HG02840 (cell line): ENCODE data around the gene HASPIN.
"Not testable (repeated sequence)": the region's sequence is repeated elsewhere in the genome, so short reads cannot be mapped to it uniquely, and the experiment has no call there.

Experiments used
- ATAC-seq: cut with Tn5 transposase; IDR thresholded peaks from one replicate; pipeline ENCODE4 v1.9.1; 2021; ENCODE audit warnings: mild to moderate bottlenecking, moderate library complexity, moderate number of reproducible peaks; ENCODE audit not compliant: unreplicated experiment, low FRiP score

Gene HASPIN

DNA sequence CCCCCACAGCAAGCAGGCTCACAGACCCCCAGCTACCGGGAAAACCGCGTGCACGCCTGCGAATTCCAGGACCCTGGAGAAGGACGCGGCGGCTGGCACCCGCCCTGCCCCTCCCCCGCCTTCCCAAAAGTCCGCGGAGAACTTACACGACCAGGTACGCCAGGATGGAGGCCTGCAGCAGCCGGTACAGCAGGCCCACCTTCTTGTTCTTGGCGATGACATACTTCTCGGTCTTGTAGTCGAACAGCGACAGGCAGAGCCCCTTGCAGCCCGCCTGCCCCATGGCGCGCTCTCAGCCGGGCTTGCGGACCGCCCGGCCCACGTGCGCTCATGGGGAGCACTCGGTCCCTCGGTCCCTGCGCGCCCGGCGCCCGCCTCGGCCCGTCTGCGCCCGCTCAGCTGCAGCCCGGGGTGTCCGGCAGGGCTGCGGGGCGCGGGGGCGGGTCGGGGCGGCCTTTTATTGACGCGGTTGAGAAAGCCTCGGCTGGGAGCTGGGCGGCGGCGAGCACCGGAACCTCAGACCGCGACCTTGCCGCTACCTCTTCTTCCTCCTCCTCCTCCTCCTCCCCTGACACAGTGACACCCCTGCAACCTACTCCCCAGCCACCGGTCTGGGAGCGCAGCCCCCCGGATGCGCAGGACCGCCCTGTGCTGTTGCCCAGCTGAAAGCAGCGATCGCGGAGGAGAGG, 27.8 kb upstream of the HASPIN start, which contains the start of gene P2RX5:
Gene P2RX5, minus strand, starts transcription at position 433 of the 689 bp plus-strand sequence. Its CDS starts 150 bp downstream, at position 283.
- ATAC-seq = no peak

- no peak for ATAC-seq
Measured at GRCh38 chr17:3697103-3697476, 26.6 kb upstream of the HASPIN start.

GRCh38 chr17:3698139-3698538, 25.6 kb upstream of the HASPIN start:
- ATAC-seq = no peak

DNA sequence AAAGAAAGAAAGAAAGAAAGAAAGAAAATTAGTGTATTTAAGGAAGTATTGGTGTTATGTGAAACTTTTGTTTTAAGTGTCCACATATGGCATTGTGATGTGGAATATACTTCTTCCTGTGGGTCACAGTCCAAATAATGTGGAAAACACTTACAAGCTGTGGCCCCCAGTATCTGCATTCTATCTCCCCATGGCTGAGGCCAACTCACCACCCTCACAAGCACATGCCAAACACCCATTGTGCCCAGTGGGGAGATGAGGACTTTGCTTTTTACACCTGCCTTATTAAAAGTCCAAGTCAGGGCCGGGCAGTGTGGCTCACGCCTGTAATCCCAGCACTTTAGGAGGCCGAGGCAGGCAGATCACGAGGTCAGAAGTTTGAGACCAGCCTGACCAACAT, 23.8 kb upstream of the HASPIN start:
- no peak for ATAC-seq

- ATAC-seq = not testable (repeated sequence)
Measured at GRCh38 chr17:3702041-3702539, 21.6 kb upstream of the HASPIN start.

DNA sequence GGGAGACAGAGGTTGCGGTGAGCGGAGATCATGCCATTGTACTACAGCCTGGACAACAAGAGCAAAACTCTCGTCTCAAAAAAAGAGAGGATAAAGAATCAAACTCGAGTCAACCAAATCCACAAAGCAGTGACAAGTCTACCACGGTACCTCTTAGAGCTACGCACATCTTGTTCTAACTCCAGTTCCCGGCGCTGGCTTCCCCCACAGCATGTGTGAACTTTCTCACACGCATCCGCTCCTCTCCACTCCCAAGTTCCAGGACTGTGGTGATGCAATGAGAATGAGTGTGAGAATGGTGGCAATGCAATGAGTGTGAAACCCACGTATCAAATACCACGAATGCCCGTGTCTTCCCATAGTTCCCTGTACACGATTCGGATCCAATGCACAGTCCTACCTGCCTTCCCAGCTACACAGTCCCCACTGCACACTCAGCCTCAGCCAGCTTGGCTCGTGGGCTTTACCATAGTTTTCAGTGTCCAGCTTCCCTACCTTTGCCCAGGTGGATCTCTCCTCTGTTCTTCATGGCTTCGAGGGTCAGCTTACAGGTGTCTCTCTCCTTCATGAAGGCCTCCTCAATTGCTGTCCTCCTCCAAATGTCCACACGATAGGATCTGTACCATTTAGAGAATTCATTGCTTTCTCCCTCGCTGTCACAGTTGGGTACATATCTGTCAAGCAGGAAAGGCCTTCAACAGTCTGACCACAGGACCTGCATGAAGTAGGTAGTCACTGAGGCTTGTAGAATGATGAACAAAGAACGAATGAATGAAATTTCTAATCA, 18.6 kb upstream of the HASPIN start:
- no peak for ATAC-seq

DNA sequence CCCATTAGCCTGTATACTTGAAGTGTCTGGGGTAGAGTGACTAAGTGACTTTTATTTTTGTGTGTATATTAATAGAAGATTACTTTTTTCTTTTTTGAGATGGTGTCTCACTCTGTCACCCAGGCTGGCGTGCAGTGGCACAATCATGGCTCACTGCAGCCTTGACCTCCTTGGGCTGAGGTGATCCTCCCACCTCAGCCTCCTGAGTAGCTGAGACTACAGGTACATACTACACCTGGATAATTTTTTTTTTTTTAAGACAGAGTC, 18.1 kb upstream of the HASPIN start:
- ATAC-seq = not testable (repeated sequence)

DNA sequence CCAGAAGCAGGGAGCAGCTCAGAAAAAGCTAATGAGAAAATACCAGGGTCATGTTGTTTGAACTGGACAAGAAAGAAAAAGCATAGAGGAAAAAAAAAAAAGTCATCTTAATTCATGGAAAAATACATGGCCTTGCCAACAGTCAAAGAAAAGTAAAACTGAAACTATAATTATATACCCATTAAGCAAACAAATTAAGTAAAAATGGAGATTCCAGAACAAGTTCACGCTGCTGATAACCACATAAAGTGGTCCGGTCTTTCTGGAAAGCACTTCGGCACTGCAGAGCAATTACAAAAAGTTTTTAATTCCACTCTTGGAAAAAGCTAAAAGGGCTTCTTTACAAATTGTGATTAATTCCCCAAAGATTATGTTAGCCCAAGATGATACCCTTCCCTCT, 15.3 kb upstream of the HASPIN start:
- no peak for ATAC-seq

DNA sequence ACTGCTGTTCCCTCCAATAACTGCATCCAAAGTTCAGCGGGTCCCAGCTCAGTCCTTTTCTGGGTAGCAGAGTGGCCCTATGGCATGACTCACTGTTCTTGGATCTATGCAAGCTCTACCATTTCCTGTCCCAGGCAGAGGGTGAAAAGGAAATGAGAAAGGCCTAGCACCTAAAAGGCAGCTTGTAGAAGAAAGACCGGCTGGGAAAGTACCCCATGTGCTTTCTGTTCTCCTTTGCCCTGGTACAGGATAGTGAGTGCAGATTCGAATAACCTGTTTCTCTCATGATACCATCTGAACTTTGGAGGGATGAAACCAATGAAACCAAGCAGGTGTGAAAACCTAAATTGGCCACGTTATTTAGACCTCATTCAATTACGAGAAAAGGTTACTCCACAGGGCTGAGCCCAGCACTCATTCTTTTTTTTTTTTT, 12.7 kb upstream of the HASPIN start:
- ATAC-seq = peak; percentile 83

- ATAC-seq = no peak
Measured at GRCh38 chr17:3712811-3713463, 10.8 kb upstream of the HASPIN start.

GRCh38 chr17:3715296-3715695, 8.4 kb upstream of the HASPIN start:
- ATAC-seq = no peak

GRCh38 chr17:3718201-3718600, 5.5 kb upstream of the HASPIN start:
- ATAC-seq = no peak

GRCh38 chr17:3719265-3719664, 4.4 kb upstream of the HASPIN start:
- no peak for ATAC-seq

- no peak for ATAC-seq
Measured at GRCh38 chr17:3722716-3723115, 987 bp upstream of the HASPIN start.

DNA sequence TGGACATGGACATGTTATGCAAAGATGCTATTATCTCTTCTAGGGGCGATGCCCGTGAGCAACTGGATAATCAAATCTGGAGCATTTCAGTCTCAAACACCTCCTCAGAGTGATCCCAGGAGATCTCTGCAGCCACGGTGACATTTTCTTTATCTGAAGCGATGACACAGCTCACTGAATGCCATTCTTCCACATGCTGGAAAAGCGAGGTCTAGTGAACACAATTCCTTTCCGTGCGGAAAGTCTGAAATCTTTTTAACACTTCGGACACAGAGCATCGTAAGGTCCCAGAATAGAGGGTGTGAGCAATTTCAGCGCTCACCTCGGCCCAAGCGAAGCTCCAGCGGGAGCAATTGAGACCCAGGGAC, 531 bp upstream of the HASPIN start:
- no peak for ATAC-seq

- ATAC-seq = no peak
Measured at GRCh38 chr17:3724378-3725077, 825 bp downstream of the HASPIN start.

GRCh38 chr17:3727041-3727440, 3.3 kb downstream of the HASPIN start:
- no peak for ATAC-seq

DNA sequence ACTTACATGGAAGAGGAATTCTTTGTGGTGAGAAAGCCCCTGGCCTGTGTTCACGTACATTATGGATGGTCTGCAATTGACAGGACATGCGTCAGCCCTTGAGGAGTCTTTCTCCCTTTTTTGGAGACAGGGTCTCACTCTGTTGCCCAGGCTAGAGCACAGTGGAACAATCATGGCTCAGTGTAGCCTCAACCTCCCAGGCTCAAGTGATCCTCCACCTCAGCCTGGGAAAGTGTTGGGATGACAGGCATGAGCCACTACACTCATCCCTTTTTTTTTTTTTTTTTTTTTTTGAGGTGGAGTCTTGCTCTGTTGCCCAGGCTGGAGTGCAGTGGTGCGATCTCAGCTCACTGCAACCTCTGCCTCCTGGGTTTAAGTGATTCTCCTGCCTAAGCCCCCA, 4.4 kb downstream of the HASPIN start:
- not testable (repeated sequence) for ATAC-seq

- no peak for ATAC-seq
Measured at GRCh38 chr17:3729881-3730280, 6.2 kb downstream of the HASPIN start.

DNA sequence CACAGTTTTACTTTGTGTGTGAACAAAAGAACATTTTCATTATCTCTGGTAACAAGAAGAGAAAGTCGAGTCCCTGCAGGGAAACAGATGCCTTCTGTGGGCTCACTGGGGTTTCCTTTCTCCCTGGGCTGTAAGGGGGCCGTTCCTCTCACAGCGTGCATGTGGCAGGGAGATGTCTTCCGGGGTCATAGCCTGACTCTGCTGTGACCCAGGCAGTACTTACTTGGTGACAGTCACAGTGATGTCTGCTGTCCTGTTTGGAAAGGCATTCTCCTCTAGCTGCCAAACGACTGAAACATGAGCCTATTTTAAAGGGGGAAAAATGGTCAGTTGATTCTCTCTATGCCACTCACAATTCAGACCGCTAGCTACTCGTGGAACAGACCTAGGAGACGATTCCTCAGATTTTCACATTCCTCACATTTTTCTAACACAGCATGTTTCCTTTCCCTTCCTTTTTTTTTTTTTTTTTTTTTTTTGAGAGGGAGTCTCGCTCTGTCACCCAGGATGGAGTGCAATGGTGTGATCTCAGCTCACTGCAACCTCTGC, 7.3 kb downstream of the HASPIN start:
- ATAC-seq = no peak

DNA sequence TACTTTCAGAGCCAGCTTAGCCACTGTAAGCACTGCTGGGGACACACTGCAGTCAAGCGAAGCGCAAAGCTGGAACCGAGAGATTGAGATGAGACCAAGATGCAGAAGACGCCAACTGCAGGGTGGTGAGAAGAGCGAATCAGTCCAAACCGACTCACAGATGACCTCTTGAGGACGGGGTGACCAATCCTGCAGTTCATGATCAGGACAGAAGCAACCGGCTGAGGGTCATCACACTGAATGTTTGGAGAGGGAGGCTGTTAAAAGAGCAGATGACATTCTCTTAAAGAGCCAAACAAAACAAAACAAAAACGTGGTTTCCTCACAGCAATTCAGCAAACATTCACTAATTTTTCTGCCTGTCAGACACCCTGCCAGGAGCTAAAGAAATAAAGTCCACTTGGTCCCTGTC, 8.5 kb downstream of the HASPIN start:
- ATAC-seq = no peak
